ENCODE results near the gene CSRNP3.
"Not testable (repeated sequence)": the region's sequence is repeated elsewhere in the genome, so short reads cannot be mapped to it uniquely, and the experiment has no call there.

The CSRNP3 gene

DNA sequence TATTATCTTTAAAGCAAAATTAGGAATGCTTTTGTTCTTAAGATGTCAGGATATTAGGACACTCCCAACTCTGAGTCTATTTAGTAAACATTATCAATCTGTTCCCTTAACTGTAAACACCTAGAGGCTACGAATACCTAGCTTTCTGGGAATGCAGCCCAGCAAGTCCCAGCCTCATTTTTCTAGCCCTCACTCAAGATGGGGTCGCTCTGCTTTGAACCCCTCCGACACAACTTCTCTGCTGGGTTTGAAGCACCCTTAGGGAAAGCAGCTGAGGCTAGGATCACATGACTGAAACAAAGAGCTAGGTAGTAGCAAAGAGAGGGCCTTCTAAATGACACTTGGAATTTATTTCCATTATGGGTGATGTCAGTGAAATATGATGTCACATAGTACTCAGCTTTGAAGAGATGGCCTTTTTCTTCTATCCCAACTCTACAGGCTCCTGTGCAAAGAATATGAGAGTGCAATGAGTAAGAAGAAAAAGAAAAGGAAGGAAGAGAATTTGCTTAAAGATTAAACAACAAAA, 114.7 kb downstream of the CSRNP3 start:
- H2AFZ ChIP-seq (ENCODE audit: low read length), result no peak overlapping the region
- H3K9me2 ChIP-seq (replicated peaks; ENCODE audit: low read depth, low read length), result no peaks in the 10 kb centered on the region
- H4K20me1 ChIP-seq (ENCODE audit: insufficient read depth, low read length, poor library complexity, severe bottlenecking), result no peaks in the 10 kb centered on the region
- TF ChIP-seq CTCF (conservative IDR thresholded peaks at IDR 0.05; ENCODE audit: low read length), result no peak
- TF ChIP-seq EZH2phosphoT487 (IDR thresholded peaks at IDR 0.05; ENCODE audit: borderline replicate concordance), result no peak
- no peaks in the 10 kb centered on the region for H3K36me3 ChIP-seq (ENCODE audit: insufficient read depth, low read length)
- H3K4me1 ChIP-seq (ENCODE audit: insufficient read depth, low read length, poor library complexity, severe bottlenecking), result peaks cover 37% of the 10 kb centered on the region
- no peaks in the 10 kb centered on the region for H3K27me3 ChIP-seq (ENCODE audit: insufficient read depth, low read length, poor library complexity, severe bottlenecking)
- no peak overlapping the region for H3K9ac ChIP-seq (ENCODE audit: low read depth, low read length, poor library complexity, severe bottlenecking)
- H3K4me2 ChIP-seq (ENCODE audit: low read depth, low read length, poor library complexity, severe bottlenecking), result no peak overlapping the region
- H3K4me3 ChIP-seq (ENCODE audit: low read length, poor library complexity, severe bottlenecking), result no peak overlapping the region
- H3K9me3 ChIP-seq (ENCODE audit: insufficient read depth, low read depth, low read length), result no peaks in the 10 kb centered on the region
- no peaks in the 10 kb centered on the region for H3F3A ChIP-seq (ENCODE audit: low read depth)
- H3K79me2 ChIP-seq (ENCODE audit: insufficient read depth, low read length), result no peaks in the 10 kb centered on the region

DNA sequence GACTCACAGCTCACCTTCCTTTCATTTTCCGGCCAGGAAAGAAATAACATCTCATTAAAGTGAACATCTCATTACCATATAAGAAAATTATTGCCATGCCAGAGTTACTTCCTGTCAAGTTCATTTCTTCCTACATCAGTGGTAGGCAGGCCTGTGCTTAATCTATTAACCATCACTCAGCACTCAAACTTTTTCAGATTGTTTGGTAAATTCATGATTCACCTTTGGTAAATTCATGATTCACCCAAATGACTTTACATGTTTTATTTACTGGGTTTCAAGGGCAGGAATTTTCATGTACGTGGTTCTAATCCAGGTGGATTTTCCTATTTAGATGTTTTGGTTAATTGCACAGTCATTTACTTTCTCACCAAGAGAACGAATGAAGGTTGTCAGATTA, 116.5 kb downstream of the CSRNP3 start:
- no peak overlapping the region for H3K4me3 ChIP-seq (ENCODE audit: low read length, poor library complexity, severe bottlenecking)
- H3F3A ChIP-seq (ENCODE audit: low read depth), result no peaks in the 10 kb centered on the region
- H3K36me3 ChIP-seq (ENCODE audit: insufficient read depth, low read length), result no peaks in the 10 kb centered on the region
- no peak for TF ChIP-seq EZH2phosphoT487 (IDR thresholded peaks at IDR 0.05; ENCODE audit: borderline replicate concordance)
- TF ChIP-seq CTCF (conservative IDR thresholded peaks at IDR 0.05; ENCODE audit: low read length), result no peak
- peaks cover 37% of the 10 kb centered on the region for H3K4me1 ChIP-seq (ENCODE audit: insufficient read depth, low read length, poor library complexity, severe bottlenecking)
- no peak overlapping the region for H3K4me2 ChIP-seq (ENCODE audit: low read depth, low read length, poor library complexity, severe bottlenecking)
- no peaks in the 10 kb centered on the region for H3K79me2 ChIP-seq (ENCODE audit: insufficient read depth, low read length)
- H3K9ac ChIP-seq (ENCODE audit: low read depth, low read length, poor library complexity, severe bottlenecking), result no peak overlapping the region
- H4K20me1 ChIP-seq (ENCODE audit: insufficient read depth, low read length, poor library complexity, severe bottlenecking), result no peaks in the 10 kb centered on the region
- no peak overlapping the region for H2AFZ ChIP-seq (ENCODE audit: low read length)
- H3K9me3 ChIP-seq (ENCODE audit: insufficient read depth, low read depth, low read length), result no peaks in the 10 kb centered on the region
- H3K9me2 ChIP-seq (replicated peaks; ENCODE audit: low read depth, low read length), result no peaks in the 10 kb centered on the region
- no peaks in the 10 kb centered on the region for H3K27me3 ChIP-seq (ENCODE audit: insufficient read depth, low read length, poor library complexity, severe bottlenecking)

DNA sequence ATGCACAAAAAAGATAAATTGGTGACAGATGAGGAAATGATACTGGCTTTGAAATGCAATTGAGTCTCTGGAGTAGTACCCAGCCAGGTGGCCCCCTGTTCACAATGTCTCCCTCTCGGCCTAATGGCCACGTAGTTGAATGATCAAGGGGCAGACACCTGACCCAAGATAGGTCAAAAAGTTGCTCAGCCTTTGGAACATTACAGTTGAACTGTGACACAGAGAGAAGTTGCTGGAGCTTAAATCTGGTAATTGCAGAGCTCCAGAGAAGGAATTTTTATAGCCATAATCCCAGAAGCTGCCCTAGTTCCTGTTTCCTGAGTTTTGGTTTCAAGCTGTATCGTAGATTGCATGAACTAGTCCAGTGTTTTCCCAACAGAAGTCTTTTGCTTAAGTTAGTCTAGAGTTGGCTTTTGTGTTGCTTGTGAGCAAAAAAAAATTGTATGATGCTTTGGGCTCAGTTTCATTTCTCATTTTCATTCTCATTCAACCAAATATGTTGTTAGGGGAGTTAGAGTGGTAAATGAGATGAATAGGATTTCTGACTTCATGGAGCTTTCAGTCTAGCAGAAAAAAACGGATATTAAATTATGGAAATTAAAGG, 117.9 kb downstream of the CSRNP3 start:
- Histone ChIP-seq H3K79me2 (ENCODE audit: insufficient read depth, low read length) (no peaks in the 10 kb centered on the region), H3K9me2 (replicated peaks; ENCODE audit: low read depth, low read length) (no peaks in the 10 kb centered on the region), H3K4me2 (ENCODE audit: low read depth, low read length, poor library complexity, severe bottlenecking) (no peak overlapping the region), H3K27me3 (ENCODE audit: insufficient read depth, low read length, poor library complexity, severe bottlenecking) (no peaks in the 10 kb centered on the region), H3K4me3 (ENCODE audit: low read length, poor library complexity, severe bottlenecking) (no peak overlapping the region), H2AFZ (ENCODE audit: low read length) (no peak overlapping the region), H3F3A (ENCODE audit: low read depth) (no peaks in the 10 kb centered on the region), H3K9me3 (ENCODE audit: insufficient read depth, low read depth, low read length) (peaks cover 4% of the 10 kb centered on the region; the same call in 1 of the 2 replicates), H3K36me3 (ENCODE audit: insufficient read depth, low read length) (no peaks in the 10 kb centered on the region), H4K20me1 (ENCODE audit: insufficient read depth, low read length, poor library complexity, severe bottlenecking) (no peaks in the 10 kb centered on the region), H3K4me1 (ENCODE audit: insufficient read depth, low read length, poor library complexity, severe bottlenecking) (peaks cover 37% of the 10 kb centered on the region), H3K9ac (ENCODE audit: low read depth, low read length, poor library complexity, severe bottlenecking) (no peak overlapping the region)
- no peak for TF ChIP-seq CTCF (conservative IDR thresholded peaks at IDR 0.05; ENCODE audit: low read length)
- no peak for TF ChIP-seq EZH2phosphoT487 (IDR thresholded peaks at IDR 0.05; ENCODE audit: borderline replicate concordance)

DNA sequence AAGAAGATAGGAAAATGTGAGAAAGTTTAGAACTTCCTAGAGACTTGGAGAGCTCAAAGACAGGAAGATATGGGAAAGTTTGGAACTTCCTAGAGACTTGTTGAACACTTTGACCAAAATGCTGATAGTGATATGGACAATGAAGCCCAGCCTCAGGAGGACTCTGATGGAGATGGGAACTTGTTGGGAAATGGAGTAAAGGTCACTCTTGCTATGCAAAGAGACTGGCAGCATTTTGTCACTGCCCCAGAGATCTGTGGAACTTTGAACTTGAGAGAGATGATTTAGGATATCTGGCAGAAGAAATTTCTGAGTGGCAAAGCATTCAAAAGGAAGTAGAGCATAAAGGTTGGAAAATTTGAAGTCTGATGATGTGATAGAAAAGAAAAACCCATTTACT, 121.5 kb downstream of the CSRNP3 start:
- H3K9me2 ChIP-seq (replicated peaks; ENCODE audit: low read depth, low read length); H3K9ac ChIP-seq (ENCODE audit: low read depth, low read length, poor library complexity, severe bottlenecking); H3K4me3 ChIP-seq (ENCODE audit: low read length, poor library complexity, severe bottlenecking); H3K79me2 ChIP-seq (ENCODE audit: insufficient read depth, low read length); H2AFZ ChIP-seq (ENCODE audit: low read length); H3K4me2 ChIP-seq (ENCODE audit: low read depth, low read length, poor library complexity, severe bottlenecking); H4K20me1 ChIP-seq (ENCODE audit: insufficient read depth, low read length, poor library complexity, severe bottlenecking); H3K27me3 ChIP-seq (ENCODE audit: insufficient read depth, low read length, poor library complexity, severe bottlenecking); H3K9me3 ChIP-seq (ENCODE audit: insufficient read depth, low read depth, low read length); H3F3A ChIP-seq (ENCODE audit: low read depth); H3K36me3 ChIP-seq (ENCODE audit: insufficient read depth, low read length): not testable (repeated sequence)
- H3K4me1 ChIP-seq (ENCODE audit: insufficient read depth, low read length, poor library complexity, severe bottlenecking), result peaks cover 32% of the 10 kb centered on the region

Data from Loucy (cell line).